ENCODE data around the gene BRINP1.

GRCh38 chr9:119333507-119334229 lies 35.6 kb downstream of the BRINP1 start:
- TF ChIP-seq, protein P1, sequence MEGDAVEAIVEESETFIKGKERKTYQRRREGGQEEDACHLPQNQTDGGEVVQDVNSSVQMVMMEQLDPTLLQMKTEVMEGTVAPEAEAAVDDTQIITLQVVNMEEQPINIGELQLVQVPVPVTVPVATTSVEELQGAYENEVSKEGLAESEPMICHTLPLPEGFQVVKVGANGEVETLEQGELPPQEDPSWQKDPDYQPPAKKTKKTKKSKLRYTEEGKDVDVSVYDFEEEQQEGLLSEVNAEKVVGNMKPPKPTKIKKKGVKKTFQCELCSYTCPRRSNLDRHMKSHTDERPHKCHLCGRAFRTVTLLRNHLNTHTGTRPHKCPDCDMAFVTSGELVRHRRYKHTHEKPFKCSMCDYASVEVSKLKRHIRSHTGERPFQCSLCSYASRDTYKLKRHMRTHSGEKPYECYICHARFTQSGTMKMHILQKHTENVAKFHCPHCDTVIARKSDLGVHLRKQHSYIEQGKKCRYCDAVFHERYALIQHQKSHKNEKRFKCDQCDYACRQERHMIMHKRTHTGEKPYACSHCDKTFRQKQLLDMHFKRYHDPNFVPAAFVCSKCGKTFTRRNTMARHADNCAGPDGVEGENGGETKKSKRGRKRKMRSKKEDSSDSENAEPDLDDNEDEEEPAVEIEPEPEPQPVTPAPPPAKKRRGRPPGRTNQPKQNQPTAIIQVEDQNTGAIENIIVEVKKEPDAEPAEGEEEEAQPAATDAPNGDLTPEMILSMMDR (IDR thresholded peaks at IDR 0.05), result no peak
- TF ChIP-seq EP300 (IDR thresholded peaks at IDR 0.05), result no peak

All from stomach (tissue), 4 donors.